OCI-LY3 (cell line): ENCODE data around the gene HSD3B1.

Experiments used
- H2AFZ ChIP-seq: fragments of 200-600, 300-600 bp; shearing (Covaris generic); 2 replicates; pipeline ENCODE4 v1.6.0; 2014; ENCODE audit warnings: antibody characterized with exemption, low read depth, low read length
- H3K27ac ChIP-seq: fragments of 200-600, 300-600 bp; sonication (generic); 2 replicates; pipeline ENCODE4 v1.5.1; 2014; ENCODE audit warnings: mild to moderate bottlenecking, low read length, moderate library complexity, mixed read lengths
- H3K27me3 ChIP-seq: fragments of 200-600, 300-600 bp; sonication (generic); 2 replicates; pipeline ENCODE4 v1.6.1; 2014; ENCODE audit warnings: low read depth, low read length, mixed read lengths
- H3K36me3 ChIP-seq: fragments of 200-600, 300-600 bp; sonication (generic); replicated peaks from 2 replicates; pipeline ENCODE3; 2014; ENCODE audit warnings: low read depth, low read length, mixed read lengths
- H3K4me1 ChIP-seq: fragments of 300-600, 200-600 bp; sonication (generic); 2 replicates; pipeline ENCODE4 v1.6.1; 2014; ENCODE audit warnings: low read length, mixed read lengths
- H3K4me2 ChIP-seq: fragments of 200-600, 300-600 bp; sonication (generic); 2 replicates; pipeline ENCODE4 v1.6.1; 2014; ENCODE audit warnings: low read length, mixed read lengths
- H3K4me3 ChIP-seq: fragments of 300-600, 200-600 bp; sonication (generic); 2 replicates; pipeline ENCODE4 v1.5.1; 2014; ENCODE audit warnings: antibody characterized with exemption, mild to moderate bottlenecking, low read length, moderate library complexity
- H3K79me2 ChIP-seq: fragments of 300-600, 200-600 bp; shearing (Covaris generic); 2 replicates; pipeline ENCODE4 v1.6.1; 2014; ENCODE audit warnings: mild to moderate bottlenecking, low read length, mixed read lengths
- H3K9ac ChIP-seq: fragments of 300-600, 200-600 bp; shearing (Covaris generic); 2 replicates; pipeline ENCODE4 v1.6.0; 2014; ENCODE audit warnings: mild to moderate bottlenecking, low read length, moderate library complexity
- H3K9me3 ChIP-seq: fragments of 200-600, 300-600 bp; shearing (Covaris generic); 2 replicates; pipeline ENCODE4 v1.6.1; 2014; ENCODE audit warnings: low read length, mixed read lengths; ENCODE audit not compliant: insufficient read depth
- H4K20me1 ChIP-seq: fragments of 200-600, 300-600 bp; sonication (generic); 2 replicates; pipeline ENCODE4 v1.6.1; 2016; ENCODE audit warnings: low read length, mixed read lengths; ENCODE audit not compliant: insufficient read depth
- CTCF ChIP-seq: fragments of 200-600, 300-600 bp; sonication (generic); IDR thresholded peaks from 2 replicates; pipeline ENCODE4 v1.5.1; 2014; ENCODE audit warnings: antibody characterized with exemption, low read length, low read depth
- EZH2phosphoT487 ChIP-seq: fragments of 200-600 bp; shearing (Covaris generic); IDR thresholded peaks from 2 replicates; pipeline ENCODE4 v1.6.1; 2018; ENCODE audit warnings: antibody characterized with exemption, mixed run types, low read depth

HSD3B1 gene

GRCh38 chr1:119535381-119535780 is 28.4 kb downstream of the HSD3B1 start:
- Histone ChIP-seq H2AFZ (no peak overlapping the region), H3K79me2 (no peaks in the 10 kb centered on the region), H3K9ac (no peak overlapping the region), H3K27me3 (peaks cover 20% of the 10 kb centered on the region), H3K27ac (no peak overlapping the region), H3K4me1 (no peaks in the 10 kb centered on the region), H3K36me3 (no peaks in the 10 kb centered on the region), H4K20me1 (no peaks in the 10 kb centered on the region), H3K4me2 (no peak overlapping the region), H3K4me3 (no peak overlapping the region), H3K9me3 (no peaks in the 10 kb centered on the region)
- no peak for TF ChIP-seq CTCF

GRCh38 chr1:119537966-119538365 is 31.0 kb downstream of the HSD3B1 start:
- Histone ChIP-seq H2AFZ (no peak overlapping the region), H3K4me2 (no peak overlapping the region), H3K4me1 (no peaks in the 10 kb centered on the region), H3K36me3 (no peaks in the 10 kb centered on the region), H4K20me1 (no peaks in the 10 kb centered on the region), H3K9ac (no peak overlapping the region), H3K4me3 (no peak overlapping the region), H3K79me2 (no peaks in the 10 kb centered on the region), H3K9me3 (no peaks in the 10 kb centered on the region), H3K27me3 (peaks cover 44% of the 10 kb centered on the region), H3K27ac (no peak overlapping the region)
- TF ChIP-seq CTCF (no peak), EZH2phosphoT487 (no peak)

DNA sequence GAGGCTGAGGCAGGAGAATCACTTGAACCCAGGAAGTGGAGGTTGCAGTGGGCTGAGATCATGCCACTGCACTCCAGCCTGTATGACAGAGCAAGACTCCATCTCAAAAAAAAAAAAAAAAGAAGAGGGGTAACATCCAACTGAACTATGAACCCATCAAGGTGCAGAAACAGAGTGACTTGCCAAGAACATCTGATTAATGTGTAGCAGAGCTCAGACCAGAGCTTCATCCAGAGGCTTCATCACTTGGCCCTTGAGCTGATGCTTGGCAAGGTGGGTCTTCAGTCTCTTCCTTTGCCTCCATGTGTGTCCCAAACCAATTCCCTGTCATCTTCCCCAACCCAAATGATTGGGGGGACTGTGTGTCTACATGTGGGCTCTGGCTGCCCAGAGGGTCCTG is 32.6 kb downstream of the HSD3B1 start:
- no peaks in the 10 kb centered on the region for H3K79me2 ChIP-seq
- no peak overlapping the region for H2AFZ ChIP-seq
- no peak overlapping the region for H3K4me2 ChIP-seq
- no peak overlapping the region for H3K27ac ChIP-seq
- H4K20me1 ChIP-seq: no peaks in the 10 kb centered on the region
- no peaks in the 10 kb centered on the region for H3K36me3 ChIP-seq
- no peak overlapping the region for H3K4me3 ChIP-seq
- peaks cover 50% of the 10 kb centered on the region for H3K27me3 ChIP-seq
- H3K4me1 ChIP-seq: no peaks in the 10 kb centered on the region
- TF ChIP-seq EZH2phosphoT487: no peak
- no peak for TF ChIP-seq CTCF
- H3K9ac ChIP-seq: no peak overlapping the region
- no peaks in the 10 kb centered on the region for H3K9me3 ChIP-seq

- no peak overlapping the region for H3K4me3 ChIP-seq
- H4K20me1 ChIP-seq: no peaks in the 10 kb centered on the region
- TF ChIP-seq CTCF (no peak), EZH2phosphoT487 (no peak)
- no peak overlapping the region for H3K4me2 ChIP-seq
- no peaks in the 10 kb centered on the region for H3K4me1 ChIP-seq
- H3K9me3 ChIP-seq: no peaks in the 10 kb centered on the region
- no peaks in the 10 kb centered on the region for H3K79me2 ChIP-seq
- no peaks in the 10 kb centered on the region for H3K36me3 ChIP-seq
- H2AFZ ChIP-seq: no peak overlapping the region
- no peak overlapping the region for H3K9ac ChIP-seq
- H3K27ac ChIP-seq: no peak overlapping the region
- H3K27me3 ChIP-seq: peaks cover 51% of the 10 kb centered on the region
Measured at GRCh38 chr1:119541389-119541788, 34.4 kb downstream of the HSD3B1 start.
